ENCODE measurements around the gene NPLOC4. TPM values are rescaled to one million over a fixed set of nuclear protein-coding genes. Genes with fewer than 3 reads are reported as not detected.

The NPLOC4 gene
- total and polyA plus RNA-seq, 2 donors (not counting 1 experiment from before 2014, with no cell fraction given), result 51.0 to 62.5 TPM

GRCh38 chr17:81549826-81550225 lies 87.1 kb downstream of the NPLOC4 start:
- H2AFZ ChIP-seq (ENCODE audit: low read length), result no peak overlapping the region
- peaks cover 24% of the 10 kb centered on the region for H3K79me2 ChIP-seq (ENCODE audit: control insufficient read depth, insufficient read depth, low read length)
- no peaks in the 10 kb centered on the region for H3K27me3 ChIP-seq (ENCODE audit: control insufficient read depth, insufficient read depth, low read length)
- H3K9me3 ChIP-seq (ENCODE audit: control insufficient read depth, insufficient read depth, low read depth, low read length), result no peaks in the 10 kb centered on the region
- no peak for TF ChIP-seq EZH2 (IDR thresholded peaks at IDR 0.05; ENCODE audit: low read length, missing control alignments)
- TF ChIP-seq CTCF (conservative IDR thresholded peaks at IDR 0.05 in 1 of 2, IDR thresholded peaks at IDR 0.05 in 1 of 2; ENCODE audit: low read depth in 1 of 2, low read length in 2 of 2), result no peak
- DNase-seq (ENCODE audit: low read depth in 2 of 2), result no peak
- H4K20me1 ChIP-seq (ENCODE audit: control insufficient read depth, extremely low read depth, insufficient read depth, low read length), result no peaks in the 10 kb centered on the region
- H3K4me1 ChIP-seq (ENCODE audit: control insufficient read depth, extremely low read depth, insufficient read depth, low read length), result peaks cover 16% of the 10 kb centered on the region
- H3K36me3 ChIP-seq (ENCODE audit: control insufficient read depth, insufficient read depth, low read length), result peaks cover 25% of the 10 kb centered on the region
- H3K27ac ChIP-seq (ENCODE audit: insufficient read depth, low read length), result no peak overlapping the region
- no peak overlapping the region for H3K4me3 ChIP-seq (replicated peaks in 1 of 4; ENCODE audit: control extremely low read depth in 1 of 4, insufficient read depth in 1 of 4, low read depth in 3 of 4, low read length in 4 of 4)
- H3K9ac ChIP-seq (ENCODE audit: insufficient read depth, low read length), result no peak overlapping the region
- no peak overlapping the region for H3K4me2 ChIP-seq (ENCODE audit: extremely low read depth, insufficient read depth, low read length)

- Histone ChIP-seq H3K27me3 (ENCODE audit: control insufficient read depth, insufficient read depth, low read length) (no peaks in the 10 kb centered on the region), H3K27ac (ENCODE audit: insufficient read depth, low read length) (no peak overlapping the region), H3K36me3 (ENCODE audit: control insufficient read depth, insufficient read depth, low read length) (peaks cover 28% of the 10 kb centered on the region), H3K4me1 (ENCODE audit: control insufficient read depth, extremely low read depth, insufficient read depth, low read length) (peaks cover 12% of the 10 kb centered on the region), H3K9ac (ENCODE audit: insufficient read depth, low read length) (no peak overlapping the region), H3K79me2 (ENCODE audit: control insufficient read depth, insufficient read depth, low read length) (peaks cover 24% of the 10 kb centered on the region), H2AFZ (ENCODE audit: low read length) (no peak overlapping the region), H4K20me1 (ENCODE audit: control insufficient read depth, extremely low read depth, insufficient read depth, low read length) (no peaks in the 10 kb centered on the region), H3K9me3 (ENCODE audit: control insufficient read depth, insufficient read depth, low read depth, low read length) (no peaks in the 10 kb centered on the region), H3K4me3 (replicated peaks in 1 of 4; ENCODE audit: control extremely low read depth in 1 of 4, insufficient read depth in 1 of 4, low read depth in 3 of 4, low read length in 4 of 4) (no peak overlapping the region), H3K4me2 (ENCODE audit: extremely low read depth, insufficient read depth, low read length) (no peak overlapping the region)
- TF ChIP-seq CTCF (conservative IDR thresholded peaks at IDR 0.05 in 1 of 2, IDR thresholded peaks at IDR 0.05 in 1 of 2; ENCODE audit: low read depth in 1 of 2, low read length in 2 of 2) (no peak), EZH2 (IDR thresholded peaks at IDR 0.05; ENCODE audit: low read length, missing control alignments) (no peak)
- DNase-seq (ENCODE audit: low read depth in 2 of 2), result no peak
These were observed 87.8 kb downstream of the NPLOC4 start for GRCh38 chr17:81549031-81549557.

- no peak for DNase-seq (ENCODE audit: low read depth in 2 of 2)
- peaks cover 3% of the 10 kb centered on the region for H3K4me1 ChIP-seq (ENCODE audit: control insufficient read depth, extremely low read depth, insufficient read depth, low read length)
- no peak overlapping the region for H3K4me2 ChIP-seq (ENCODE audit: extremely low read depth, insufficient read depth, low read length)
- peaks cover 38% of the 10 kb centered on the region for H3K36me3 ChIP-seq (ENCODE audit: control insufficient read depth, insufficient read depth, low read length)
- H4K20me1 ChIP-seq (ENCODE audit: control insufficient read depth, extremely low read depth, insufficient read depth, low read length), result no peaks in the 10 kb centered on the region
- H3K9ac ChIP-seq (ENCODE audit: insufficient read depth, low read length), result no peak overlapping the region
- TF ChIP-seq CTCF (conservative IDR thresholded peaks at IDR 0.05 in 1 of 2, IDR thresholded peaks at IDR 0.05 in 1 of 2; ENCODE audit: low read depth in 1 of 2, low read length in 2 of 2) (no peak), EZH2 (IDR thresholded peaks at IDR 0.05; ENCODE audit: low read length, missing control alignments) (no peak)
- H3K79me2 ChIP-seq (ENCODE audit: control insufficient read depth, insufficient read depth, low read length), result peaks cover 24% of the 10 kb centered on the region
- no peak overlapping the region for H3K4me3 ChIP-seq (replicated peaks in 1 of 4; ENCODE audit: control extremely low read depth in 1 of 4, insufficient read depth in 1 of 4, low read depth in 3 of 4, low read length in 4 of 4)
- H3K27me3 ChIP-seq (ENCODE audit: control insufficient read depth, insufficient read depth, low read length), result no peaks in the 10 kb centered on the region
- no peak overlapping the region for H3K27ac ChIP-seq (ENCODE audit: insufficient read depth, low read length)
- H2AFZ ChIP-seq (ENCODE audit: low read length), result no peak overlapping the region
- no peaks in the 10 kb centered on the region for H3K9me3 ChIP-seq (ENCODE audit: control insufficient read depth, insufficient read depth, low read depth, low read length)
These were observed 89.3 kb downstream of the NPLOC4 start for GRCh38 chr17:81547614-81547982.

All from fibroblast of lung (primary cell).